ENCODE measurements around the gene ABTB1. TPM values are rescaled to one million over a fixed set of nuclear protein-coding genes. Genes with fewer than 3 reads are reported as not detected.
A peak's percentile ranks its signal among the peaks of the same experiment; 100 is the strongest.

Gene ABTB1
- total RNA-seq, 1 donor from 2014 or later, result 11.8 TPM

- Mint-ChIP-seq H3K9me3 (ENCODE audit: unreplicated experiment) (no peaks in the 10 kb centered on the region), H3K27me3 (ENCODE audit: low read depth, unreplicated experiment) (peaks cover 2% of the 10 kb centered on the region), H3K36me3 (ENCODE audit: low read depth, unreplicated experiment) (peaks cover 18% of the 10 kb centered on the region), H3K4me1 (ENCODE audit: low read depth, unreplicated experiment) (peaks cover 4% of the 10 kb centered on the region), H3K27ac (ENCODE audit: unreplicated experiment) (no peak overlapping the region), H3K4me3 (ENCODE audit: unreplicated experiment) (no peak overlapping the region)
- FAIRE-seq (no peak), DNase-seq (ENCODE audit: low read depth) (no peak)
- Histone ChIP-seq H3K9ac (ENCODE audit: low read length) (peak overlapping the region; percentile 12), H3K79me2 (ENCODE audit: insufficient read depth, low read length) (no peaks in the 10 kb centered on the region), H3K27ac (ENCODE audit: low read depth, low read length) (no peak overlapping the region), H3K36me3 (ENCODE audit: insufficient read depth, low read length) (no peaks in the 10 kb centered on the region), H2AFZ (ENCODE audit: low read depth, low read length) (no peak overlapping the region), H3K4me2 (ENCODE audit: low read length) (peak overlapping the region; percentile 52), H3K4me1 (ENCODE audit: insufficient read depth, low read length) (peaks cover 10% of the 10 kb centered on the region), H3K4me3 (ENCODE audit: insufficient read depth, low read depth, low read length) (no peak overlapping the region), H4K20me1 (ENCODE audit: insufficient read depth, low read length) (no peaks in the 10 kb centered on the region), H3K27me3 (ENCODE audit: insufficient read depth, low read length) (no peaks in the 10 kb centered on the region), H3K9me3 (ENCODE audit: insufficient read depth, low read depth, low read length) (no peaks in the 10 kb centered on the region)
- TF ChIP-seq EZH2 (IDR thresholded peaks at IDR 0.05; ENCODE audit: insufficient read depth, low read length) (no peak), CTCF (IDR thresholded peaks at IDR 0.05; ENCODE audit: insufficient read depth, low read depth, low read length) (no peak)
Measured at GRCh38 chr3:127722091-127722784, 49.5 kb downstream of the ABTB1 start.

- Mint-ChIP-seq H3K27ac (ENCODE audit: unreplicated experiment) (no peak overlapping the region), H3K4me1 (ENCODE audit: low read depth, unreplicated experiment) (peaks cover 4% of the 10 kb centered on the region), H3K4me3 (ENCODE audit: unreplicated experiment) (no peak overlapping the region), H3K27me3 (ENCODE audit: low read depth, unreplicated experiment) (peaks cover 2% of the 10 kb centered on the region), H3K9me3 (ENCODE audit: unreplicated experiment) (no peaks in the 10 kb centered on the region), H3K36me3 (ENCODE audit: low read depth, unreplicated experiment) (peaks cover 18% of the 10 kb centered on the region)
- Histone ChIP-seq H3K4me1 (ENCODE audit: insufficient read depth, low read length) (peaks cover 10% of the 10 kb centered on the region), H3K9ac (ENCODE audit: low read length) (peak overlapping the region; percentile 22), H3K79me2 (ENCODE audit: insufficient read depth, low read length) (no peaks in the 10 kb centered on the region), H3K36me3 (ENCODE audit: insufficient read depth, low read length) (no peaks in the 10 kb centered on the region), H4K20me1 (ENCODE audit: insufficient read depth, low read length) (no peaks in the 10 kb centered on the region), H3K4me3 (ENCODE audit: insufficient read depth, low read depth, low read length) (no peak overlapping the region), H3K27ac (ENCODE audit: low read depth, low read length) (no peak overlapping the region), H2AFZ (ENCODE audit: low read depth, low read length) (peak overlapping the region; percentile 40), H3K4me2 (ENCODE audit: low read length) (peak overlapping the region; percentile 52), H3K9me3 (ENCODE audit: insufficient read depth, low read depth, low read length) (no peaks in the 10 kb centered on the region), H3K27me3 (ENCODE audit: insufficient read depth, low read length) (no peaks in the 10 kb centered on the region)
- DNase-seq (ENCODE audit: low read depth), result no peak
- no peak for TF ChIP-seq EZH2 (IDR thresholded peaks at IDR 0.05; ENCODE audit: insufficient read depth, low read length)
- no peak for TF ChIP-seq CTCF (IDR thresholded peaks at IDR 0.05; ENCODE audit: insufficient read depth, low read depth, low read length)
- no peak for FAIRE-seq
Measured at GRCh38 chr3:127723011-127723567, 50.3 kb downstream of the ABTB1 start.

GRCh38 chr3:127726894-127727293 lies 54.1 kb downstream of the ABTB1 start:
- H3K9me3 Mint-ChIP-seq (ENCODE audit: unreplicated experiment), result no peaks in the 10 kb centered on the region
- no peak overlapping the region for H3K4me3 ChIP-seq (ENCODE audit: insufficient read depth, low read depth, low read length)
- no peaks in the 10 kb centered on the region for H3K9me3 ChIP-seq (ENCODE audit: insufficient read depth, low read depth, low read length)
- DNase-seq (ENCODE audit: low read depth) (no peak), FAIRE-seq (no peak)
- H2AFZ ChIP-seq (ENCODE audit: low read depth, low read length), result no peak overlapping the region
- H3K36me3 Mint-ChIP-seq (ENCODE audit: low read depth, unreplicated experiment), result peaks cover 13% of the 10 kb centered on the region
- H3K4me2 ChIP-seq (ENCODE audit: low read length), result no peak overlapping the region
- no peaks in the 10 kb centered on the region for H4K20me1 ChIP-seq (ENCODE audit: insufficient read depth, low read length)
- H3K4me1 ChIP-seq (ENCODE audit: insufficient read depth, low read length), result peaks cover 10% of the 10 kb centered on the region
- H3K4me3 Mint-ChIP-seq (ENCODE audit: unreplicated experiment), result no peak overlapping the region
- H3K9ac ChIP-seq (ENCODE audit: low read length), result no peak overlapping the region
- no peak overlapping the region for H3K27ac Mint-ChIP-seq (ENCODE audit: unreplicated experiment)
- no peaks in the 10 kb centered on the region for H3K27me3 ChIP-seq (ENCODE audit: insufficient read depth, low read length)
- H3K4me1 Mint-ChIP-seq (ENCODE audit: low read depth, unreplicated experiment), result peaks cover 24% of the 10 kb centered on the region
- H3K27ac ChIP-seq (ENCODE audit: low read depth, low read length), result no peak overlapping the region
- H3K79me2 ChIP-seq (ENCODE audit: insufficient read depth, low read length), result no peaks in the 10 kb centered on the region
- TF ChIP-seq EZH2 (IDR thresholded peaks at IDR 0.05; ENCODE audit: insufficient read depth, low read length), result no peak
- no peak for TF ChIP-seq CTCF (IDR thresholded peaks at IDR 0.05; ENCODE audit: insufficient read depth, low read depth, low read length)
- H3K36me3 ChIP-seq (ENCODE audit: insufficient read depth, low read length), result no peaks in the 10 kb centered on the region
- peaks cover 5% of the 10 kb centered on the region for H3K27me3 Mint-ChIP-seq (ENCODE audit: low read depth, unreplicated experiment)
